Renal cortex interstitium (tissue), 15 donors: ENCODE measurements around the gene DDX53. TPM values are rescaled to one million over a fixed set of nuclear protein-coding genes. Genes with fewer than 3 reads are reported as not detected.

Experiments used
- DNase-seq, 11 donors: peaks; one replicate each; pipeline ENCODE4 v3.0.0-alpha.2; 2013; ENCODE audit warnings: low read depth in 9 of 11, low spot score in 4 of 11; ENCODE audit errors: extremely low read depth in 1 of 11
- long read RNA-seq, 16 experiments: transcript quantifications; one replicate each; lab custom pipeline, GENCODE V29; 2026
- polyA plus RNA-seq, 3 donors: library from polyadenylated mRNA; unstranded; fragments of 120-200 nt; gene quantifications; one replicate each; pipeline ENCODE4 v1.2.1, GENCODE V29; 2013; ENCODE audit not compliant: insufficient read length in 3 of 3

Gene DDX53
- not detected for polyA plus RNA-seq
- long read RNA-seq, donor 1 = 0 reads
- long read RNA-seq, donor 2 = 0 reads
- long read RNA-seq, donor 3 = 0 reads
- long read RNA-seq, donor 4 = 0 reads
- long read RNA-seq, donor 5 = 0 reads
- long read RNA-seq, donor 6 = 0 reads
- long read RNA-seq, donor 7 = 0 reads
- long read RNA-seq, donor 8 = 0 reads
- long read RNA-seq, donor 9 = 0 reads
- long read RNA-seq, donor 10 = 0 reads
- long read RNA-seq, donor 11 = 0 reads
- long read RNA-seq, donor 12 = 0 reads
- long read RNA-seq, donor 13 = 0 reads
- long read RNA-seq, donor 14 = 0 reads
- long read RNA-seq, donor 15 = 0 reads
- long read RNA-seq, donor 16 = 0 reads

DNA sequence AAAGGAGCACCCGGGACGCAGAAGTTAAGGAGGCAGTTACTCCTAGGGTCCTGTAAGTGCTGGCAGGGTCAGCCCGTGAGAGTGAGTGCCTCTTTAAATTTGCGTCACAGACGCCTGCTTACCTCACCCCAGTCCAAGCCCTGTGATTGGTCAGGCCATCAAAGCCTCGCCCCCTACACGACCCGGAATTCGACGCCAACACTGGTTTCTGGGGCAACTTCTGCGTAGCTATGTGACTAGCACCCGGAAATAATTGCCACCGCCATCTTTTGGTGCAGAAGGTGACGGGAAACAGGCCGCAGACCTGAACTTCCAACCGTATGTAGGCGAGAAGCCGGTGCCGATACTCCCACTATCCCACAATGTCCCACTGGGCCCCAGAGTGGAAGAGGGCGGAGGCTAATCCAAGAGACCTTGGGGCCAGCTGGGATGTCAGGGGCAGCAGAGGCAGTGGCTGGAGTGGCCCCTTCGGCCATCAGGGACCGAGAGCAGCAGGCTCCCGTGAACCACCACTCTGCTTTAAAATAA is at the start of gene DDX53:
Gene DDX53, plus strand, starts transcription at position 265 of the 528 bp plus-strand sequence. Its CDS starts 98 bp downstream, at position 363.
- DNase-seq = no peak

DNA sequence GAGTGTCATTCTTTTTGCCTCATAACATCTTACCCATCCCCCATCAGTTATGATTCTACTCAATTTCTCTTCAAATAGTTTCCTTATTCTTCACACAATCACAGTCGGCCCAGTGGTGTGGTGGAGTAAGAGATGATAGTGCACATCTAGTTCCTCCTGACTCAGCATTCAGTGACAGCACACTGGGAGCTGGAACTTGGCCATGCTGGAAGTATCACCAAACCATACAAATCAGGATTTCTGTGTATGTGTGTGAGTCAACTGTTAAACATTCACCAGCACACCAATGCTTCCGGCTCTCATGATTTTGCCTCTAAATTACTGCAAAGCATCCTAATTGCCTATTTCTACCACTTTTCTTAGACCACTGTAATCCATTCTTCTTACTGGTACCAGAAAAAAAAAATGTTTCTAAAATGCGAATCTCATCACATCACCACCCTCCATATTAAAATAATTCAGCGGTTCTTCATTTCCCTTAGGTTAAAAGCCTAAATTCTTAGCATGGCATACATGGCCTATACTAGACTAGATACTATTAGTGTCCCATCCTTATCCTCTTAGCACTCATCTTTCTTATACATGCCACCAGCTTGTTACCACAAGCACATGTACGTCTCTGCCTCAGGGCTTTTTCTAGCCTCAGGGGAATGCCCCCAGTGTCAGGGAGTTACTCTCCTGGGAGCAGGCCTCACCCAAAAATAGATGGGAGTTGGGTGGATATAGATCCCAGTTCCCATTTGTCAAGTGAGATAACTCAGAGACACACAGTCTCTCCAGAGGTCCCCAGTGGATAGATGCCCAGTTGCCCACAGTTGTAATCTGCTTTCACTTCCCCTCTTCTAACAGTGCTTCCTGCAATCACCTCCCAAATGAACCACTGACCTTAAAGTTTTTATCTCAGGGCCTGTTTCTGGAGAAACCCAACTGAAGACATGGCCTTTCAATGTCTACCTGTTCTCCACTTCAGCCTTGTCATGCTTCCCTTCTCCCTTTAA is 49.2 kb upstream of the DDX53 start:
- DNase-seq = no peak

DNA sequence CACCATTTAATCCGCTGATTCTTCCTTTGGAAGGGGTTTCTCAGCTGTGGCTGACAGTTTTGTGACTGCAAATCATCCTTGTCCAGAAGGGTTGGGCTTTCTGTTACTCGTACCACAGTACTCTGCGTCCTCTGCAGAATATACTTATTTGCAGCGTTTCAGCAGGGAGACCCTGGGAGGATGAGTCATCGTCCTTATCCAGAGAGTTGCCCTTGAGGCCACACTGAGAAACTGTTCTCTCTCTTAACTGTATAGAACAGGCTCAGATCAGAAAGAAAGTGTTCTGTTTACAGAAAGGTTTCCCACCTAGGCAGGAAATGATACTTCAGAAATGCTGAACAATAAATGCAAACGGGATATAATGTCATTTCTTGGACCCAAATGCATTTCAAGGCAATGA is 47.8 kb upstream of the DDX53 start:
- DNase-seq = peak in 1 of 11 donors; percentile 3

DNA sequence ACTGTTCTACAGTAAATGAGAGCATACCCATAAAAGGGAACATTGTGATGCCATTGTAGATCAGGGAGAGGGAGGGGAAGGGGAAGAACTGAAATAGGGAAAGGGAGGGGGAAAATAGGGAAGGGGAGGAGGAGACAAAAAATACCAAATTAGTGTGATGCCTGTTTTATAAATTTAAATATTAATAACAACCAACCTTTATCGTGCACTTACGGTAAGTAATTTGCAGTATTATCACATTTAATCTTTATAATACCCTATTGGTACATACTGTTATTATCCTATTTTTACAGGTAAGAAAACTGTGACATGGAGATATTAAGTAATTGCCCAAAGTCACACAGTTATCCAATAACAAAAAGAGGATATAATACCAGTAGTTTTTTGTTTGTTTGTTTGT is 41.5 kb upstream of the DDX53 start:
- DNase-seq = no peak

DNA sequence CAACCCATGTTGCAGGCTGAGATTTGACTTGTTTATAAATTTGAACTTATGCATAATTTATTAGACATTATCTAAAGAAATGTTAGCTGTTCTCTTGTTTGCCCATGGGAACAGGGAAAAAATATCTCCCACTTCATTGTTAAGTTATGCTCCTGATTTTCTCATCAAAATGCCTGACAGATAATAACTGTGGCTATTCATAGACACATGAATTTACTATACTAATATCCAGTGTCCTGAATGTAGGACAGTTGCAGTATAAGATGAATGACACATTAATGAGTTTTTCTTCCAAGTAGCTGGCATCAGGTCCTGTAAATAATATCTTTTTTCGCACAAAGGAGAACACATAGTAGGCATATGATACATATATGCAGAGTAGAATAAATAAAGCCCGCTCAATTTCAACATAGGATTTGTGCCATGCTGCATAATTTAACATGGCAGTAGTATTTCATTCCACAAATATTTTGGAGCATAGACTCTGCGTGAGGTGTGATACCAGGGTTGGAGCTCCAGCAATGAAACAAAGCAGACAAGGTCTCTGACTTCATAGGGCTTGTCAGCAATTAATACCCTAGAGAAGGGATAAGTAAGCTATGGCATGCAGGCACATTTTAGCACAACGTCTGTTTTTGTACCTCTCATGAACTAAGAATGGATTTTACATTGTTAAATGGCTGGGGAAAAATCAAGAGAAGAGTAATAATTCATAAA is 40.4 kb upstream of the DDX53 start:
- no peak for DNase-seq

GRCh38 chrX:22963196-22963595 is 36.6 kb upstream of the DDX53 start:
- DNase-seq = no peak

GRCh38 chrX:22968494-22968893 is 31.3 kb upstream of the DDX53 start:
- DNase-seq = no peak

GRCh38 chrX:22969411-22969810 is 30.3 kb upstream of the DDX53 start:
- DNase-seq = no peak

DNA sequence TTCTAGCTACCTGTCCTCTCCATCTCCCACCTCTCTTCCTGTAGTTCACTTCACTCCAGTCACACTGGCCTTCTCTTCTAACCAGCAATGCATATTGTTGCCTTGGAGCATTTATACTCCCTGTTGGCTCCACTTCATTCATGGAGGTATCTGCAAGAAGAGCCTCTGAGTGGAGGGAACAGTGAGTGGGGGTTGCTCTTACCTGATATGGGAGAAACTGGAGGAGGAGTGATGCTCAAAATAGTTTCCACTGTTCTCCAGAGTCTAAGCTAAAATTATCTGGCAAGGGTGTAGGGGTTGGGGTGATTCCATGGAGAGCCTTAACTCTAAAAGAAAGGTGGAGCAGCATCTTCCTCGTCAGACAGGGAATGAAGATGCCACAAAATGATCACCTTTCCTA is 28.9 kb upstream of the DDX53 start:
- no peak for DNase-seq

- DNase-seq = no peak
Measured at GRCh38 chrX:22974616-22975015, 25.1 kb upstream of the DDX53 start.

- no peak for DNase-seq
Measured at GRCh38 chrX:22975786-22976185, 24.0 kb upstream of the DDX53 start.

GRCh38 chrX:22985958-22986357 is 13.8 kb upstream of the DDX53 start:
- no peak for DNase-seq

DNA sequence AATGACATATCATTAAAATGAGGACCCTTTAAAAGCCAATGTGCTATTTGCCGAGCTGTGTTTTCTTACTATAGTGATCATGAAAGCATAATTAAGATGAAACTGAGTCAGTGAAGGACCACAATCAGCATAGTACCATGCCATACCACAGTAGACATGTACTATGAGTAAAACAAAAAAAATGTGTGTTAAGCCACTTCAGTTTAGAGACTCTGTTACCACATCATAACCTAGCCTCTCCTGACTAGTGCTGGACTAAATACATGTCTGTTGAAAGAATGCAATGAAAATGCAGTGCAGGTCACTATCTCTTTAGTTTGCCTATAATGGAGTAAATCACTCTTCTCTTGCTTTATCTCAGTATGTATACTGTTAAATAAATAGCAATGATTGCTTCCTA is 12.3 kb upstream of the DDX53 start:
- no peak for DNase-seq

GRCh38 chrX:23003116-23003515 is 3.4 kb downstream of the DDX53 start:
- DNase-seq = no peak

GRCh38 chrX:23008431-23009099 is 8.8 kb downstream of the DDX53 start:
- peak in 4 of 11 donors; percentile 0 to 6 (median 0) for DNase-seq

DNA sequence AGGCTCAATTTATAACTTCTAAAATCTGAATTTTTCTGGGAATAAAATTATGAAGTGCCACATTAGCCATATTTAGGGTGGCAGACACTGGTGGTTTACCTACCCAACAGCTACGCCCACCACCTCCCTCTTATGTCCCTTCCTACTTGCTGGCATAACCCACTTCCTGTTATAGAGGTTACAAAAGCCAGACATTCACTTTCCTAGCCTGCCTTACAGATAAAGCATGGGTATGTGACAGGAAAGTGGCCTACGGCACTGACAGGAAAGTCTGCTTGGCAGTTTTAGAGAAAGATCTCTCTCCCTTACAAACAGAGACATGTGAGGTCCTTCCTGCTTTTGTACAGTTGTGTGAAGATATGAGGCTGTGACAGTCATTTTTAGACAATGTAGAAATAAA is 12.4 kb downstream of the DDX53 start:
- DNase-seq = no peak

- no peak for DNase-seq
Measured at GRCh38 chrX:23012636-23013035, 12.9 kb downstream of the DDX53 start.

- peak in 3 of 11 donors; percentile 0 to 2 (median 2) for DNase-seq
Measured at GRCh38 chrX:23013366-23013765, 13.6 kb downstream of the DDX53 start.

- DNase-seq = no peak
Measured at GRCh38 chrX:23031600-23031999, 31.8 kb downstream of the DDX53 start.
